ENCODE data around the gene MIPEP.
A peak's percentile ranks its signal among the peaks of the same experiment; 100 is the strongest.

Gene MIPEP

GRCh38 chr13:23680845-23681669 is 208.1 kb downstream of the MIPEP start:
- peak in 1 of 2 experiments; percentile 32 for DNase-seq (ENCODE audit: low read depth in 2 of 2)

Data from fibroblast of skin of left biceps (primary cell).